ENCODE results near the gene ASAP3. TPM values are rescaled to one million over a fixed set of nuclear protein-coding genes. Genes with fewer than 3 reads are reported as not detected.

ASAP3 gene
- total RNA-seq, 2 experiments from 2014 or later: 0.81 to 1.2 TPM

DNA sequence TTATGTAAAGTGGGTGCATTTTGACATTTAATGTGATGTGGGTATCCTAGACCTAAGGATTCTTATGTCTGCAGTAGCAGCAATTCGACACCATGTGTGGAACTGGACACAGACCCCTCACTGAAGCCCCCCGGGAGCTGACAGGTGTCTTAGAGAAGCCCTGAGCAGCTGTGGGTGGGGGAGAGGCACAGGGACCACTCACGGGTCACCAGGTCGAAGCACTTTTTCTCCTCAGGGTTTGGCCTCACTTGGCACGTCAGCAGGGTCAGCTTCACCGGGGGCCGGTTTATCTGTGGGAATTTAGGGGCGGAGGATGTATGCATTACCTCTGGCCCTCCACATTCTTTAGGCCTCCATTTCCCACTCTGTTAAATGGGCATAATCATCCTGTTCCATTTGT, 45.4 kb downstream of the ASAP3 start:
- no peak for TF ChIP-seq CTCF (IDR thresholded peaks at IDR 0.05)

GRCh38 chr1:23437355-23437664, 46.7 kb downstream of the ASAP3 start:
- Histone ChIP-seq H3K36me3 (ENCODE audit: insufficient read depth, low read length) (no peaks in the 10 kb centered on the region), H3K27me3 (ENCODE audit: control insufficient read depth in 1 of 2, insufficient read depth in 2 of 2, low read length in 2 of 2) (no peaks in the 10 kb centered on the region), H3K9me3 (ENCODE audit: control insufficient read depth in 1 of 2, insufficient read depth in 1 of 2, low read length in 2 of 2) (peaks cover 0 to 4% of the 10 kb centered on the region in 2 experiments), H3K4me1 (ENCODE audit: insufficient read depth, low read length) (peaks cover 3% of the 10 kb centered on the region), H3K4me3 (ENCODE audit: low read length) (no peak overlapping the region), H3K27ac (ENCODE audit: low read depth in 1 of 2, low read length in 2 of 2) (no peak overlapping the region)
- intact Hi-C loops (cut with DNase I, micrococcal nuclease): no loop called here
- no peak for TF ChIP-seq CTCF (IDR thresholded peaks at IDR 0.05)
- Mint-ChIP-seq H3K27ac (no peak overlapping the region), H3K4me1 (ENCODE audit: low read depth) (no peaks in the 10 kb centered on the region), H3K27me3 (no peaks in the 10 kb centered on the region), H3K4me3 (no peak overlapping the region), H3K36me3 (ENCODE audit: low read depth) (no peaks in the 10 kb centered on the region), H3K9me3 (no peaks in the 10 kb centered on the region)
- DNase-seq: no peak
- ChIA-PET POLR2A (no interaction called here), CTCF (no interaction called here)
- ATAC-seq (ENCODE audit: poor library complexity): no peak

More for the DNA sequence above, 45.4 kb downstream of the ASAP3 start:
- CTCF ChIA-PET: no interaction called here
- Mint-ChIP-seq H3K4me3 (no peak overlapping the region), H3K27me3 (no peaks in the 10 kb centered on the region), H3K27ac (no peak overlapping the region), H3K9me3 (no peaks in the 10 kb centered on the region), H3K36me3 (ENCODE audit: low read depth) (no peaks in the 10 kb centered on the region), H3K4me1 (ENCODE audit: low read depth) (no peaks in the 10 kb centered on the region)
- no peaks in the 10 kb centered on the region for H3K36me3 ChIP-seq (ENCODE audit: insufficient read depth, low read length)
- peaks cover 0 to 4% of the 10 kb centered on the region in 2 experiments for H3K9me3 ChIP-seq (ENCODE audit: control insufficient read depth in 1 of 2, insufficient read depth in 1 of 2, low read length in 2 of 2)
- H3K4me1 ChIP-seq (ENCODE audit: insufficient read depth, low read length): peaks cover 3% of the 10 kb centered on the region
- H3K4me3 ChIP-seq (ENCODE audit: low read length): no peak overlapping the region
- POLR2A ChIA-PET: no interaction called here
- DNase-seq (no peak), ATAC-seq (ENCODE audit: poor library complexity) (no peak)
- no peak overlapping the region for H3K27ac ChIP-seq (ENCODE audit: low read depth in 1 of 2, low read length in 2 of 2)
- H3K27me3 ChIP-seq (ENCODE audit: control insufficient read depth in 1 of 2, insufficient read depth in 2 of 2, low read length in 2 of 2): no peaks in the 10 kb centered on the region
- intact Hi-C loops (cut with DNase I, micrococcal nuclease): no loop called here

DNA sequence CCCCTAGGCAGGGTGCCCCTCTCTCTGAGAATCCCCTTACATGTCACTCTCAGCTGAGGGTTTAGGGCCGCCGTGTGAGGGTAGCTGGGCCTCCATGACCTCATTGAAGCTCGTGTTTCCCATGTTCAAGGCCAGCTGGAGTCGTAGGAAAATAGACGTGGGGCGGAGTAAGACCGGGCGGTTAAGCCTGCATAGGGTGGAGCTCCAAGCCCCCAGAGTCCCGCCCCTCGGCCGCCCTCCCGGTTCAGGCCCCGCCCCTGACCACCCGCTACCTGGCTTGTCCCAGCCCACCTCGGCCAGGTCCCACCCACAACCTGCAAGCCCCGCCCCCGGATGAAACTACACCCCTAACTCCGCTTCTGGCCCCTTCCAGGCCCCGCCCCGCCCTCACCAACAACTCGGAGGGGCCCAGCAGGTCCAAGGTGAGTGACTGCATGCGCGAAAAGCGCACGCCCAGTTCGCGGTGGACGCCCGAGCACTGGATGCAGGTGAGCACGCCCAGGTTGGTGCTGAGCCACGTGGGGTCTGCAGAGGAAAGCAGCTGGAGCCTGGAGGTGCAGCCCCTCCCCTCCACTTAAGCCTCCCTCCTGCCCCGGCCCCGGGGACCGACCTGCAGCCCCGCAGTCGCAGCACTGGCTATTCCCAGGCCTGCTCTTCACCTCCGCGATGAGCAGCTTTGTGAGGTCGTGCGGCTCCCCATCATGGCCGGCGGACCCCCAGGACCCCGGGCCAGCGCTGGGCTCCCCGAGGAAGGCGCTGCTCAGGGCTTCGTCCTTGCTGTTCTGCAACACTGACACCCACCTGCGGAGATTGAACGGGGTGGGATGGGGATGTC, 47.2 kb downstream of the ASAP3 start:
- no peaks in the 10 kb centered on the region for H3K9me3 Mint-ChIP-seq
- DNase-seq (peak in 9 of 14 experiments; percentile 20 to 64 (median 46)), ATAC-seq (ENCODE audit: poor library complexity) (peak; percentile 73)
- intact Hi-C loops (cut with DNase I, micrococcal nuclease): no loop called here
- ChIA-PET CTCF (no interaction called here), POLR2A (interaction anchor here (0.5 to 1.5 kb wide), 2 partner anchors 15 to 50 kb away, joined by 3 to 4 read pairs; no protein-coding TSS in a partner anchor)
- H3K9me3 ChIP-seq (ENCODE audit: control insufficient read depth in 1 of 2, insufficient read depth in 1 of 2, low read length in 2 of 2): peaks cover 0 to 4% of the 10 kb centered on the region in 2 experiments
- no peak for TF ChIP-seq CTCF (IDR thresholded peaks at IDR 0.05)
- H3K27me3 Mint-ChIP-seq: no peaks in the 10 kb centered on the region
- H3K4me1 ChIP-seq (ENCODE audit: insufficient read depth, low read length): peaks cover 3% of the 10 kb centered on the region
- no peak overlapping the region for H3K4me3 Mint-ChIP-seq
- H3K27ac ChIP-seq (ENCODE audit: low read depth in 1 of 2, low read length in 2 of 2): no peak overlapping the region
- no peaks in the 10 kb centered on the region for H3K4me1 Mint-ChIP-seq (ENCODE audit: low read depth)
- no peak overlapping the region for H3K27ac Mint-ChIP-seq
- no peaks in the 10 kb centered on the region for H3K36me3 ChIP-seq (ENCODE audit: insufficient read depth, low read length)
- H3K36me3 Mint-ChIP-seq (ENCODE audit: low read depth): no peaks in the 10 kb centered on the region
- H3K27me3 ChIP-seq (ENCODE audit: control insufficient read depth in 1 of 2, insufficient read depth in 2 of 2, low read length in 2 of 2): no peaks in the 10 kb centered on the region
- H3K4me3 ChIP-seq (ENCODE audit: low read length): no peak overlapping the region

Measured in CD4-positive, alpha-beta T cell (primary cell).